Caco-2 (cell line): Measurements from ENCODE around the gene ECM2. TPM values are rescaled to one million over a fixed set of nuclear protein-coding genes. Genes with fewer than 3 reads are reported as not detected.

ENCODE experiments used
- BruUV-seq: library from RNA; stranded (reverse); fragments of 400-500 nt; replicated peaks from 2 replicates; lab custom pipeline; 2021; lab: Mats Ljungman, UMichigan
- CTCF ChIA-PET: fragments of 300-600 bp; sonication (Branson Sonifier 250); formaldehyde crosslinking; loops from one replicate; lab custom pipeline; 2022; ENCODE audit warnings: antibody characterized with exemption; lab: Charles Lee
- POLR2A ChIA-PET: fragments of 300-600 bp; sonication (Branson Sonifier 250); formaldehyde crosslinking; loops from one replicate; lab custom pipeline; 2022; ENCODE audit warnings: antibody characterized with exemption; lab: Charles Lee
- DNase-seq, 2 experiments: peaks; one replicate each; pipeline versions ENCODE4 v3.0.0 to v3.0.0-alpha.2; 2020 to 2022
- H3K27me3 ChIP-seq: replicated peaks from 2 replicates; pipeline ENCODE4 v1.6.0; 2011; ENCODE audit warnings: low read length; ENCODE audit not compliant: control insufficient read depth, insufficient read depth
- H3K36me3 ChIP-seq: 2 replicates; pipeline ENCODE4 v1.5.1; 2011; ENCODE audit warnings: low read length; ENCODE audit not compliant: control insufficient read depth, insufficient read depth
- H3K4me1 ChIP-seq: fragments of 250-450 bp; sonication (Bioruptor Pico); 2 replicates; pipeline ENCODE4 v1.5.1; 2020; ENCODE audit warnings: mild to moderate bottlenecking
- H3K4me3 ChIP-seq: 2 replicates; pipeline ENCODE4 v1.5.1; 2011; ENCODE audit warnings: low read depth, mild to moderate bottlenecking, control low read depth, low read length
- H3K9me3 ChIP-seq: fragments of 250-450 bp; sonication (Bioruptor Pico); 2 replicates; pipeline ENCODE4 v1.5.1; 2020; ENCODE audit warnings: mild to moderate bottlenecking, moderate library complexity
- H3K27ac Mint-ChIP-seq: one replicate; pipeline ENCODE4 v1.8.0; 2022; ENCODE audit warnings: mixed read lengths; ENCODE audit not compliant: unreplicated experiment
- H3K27me3 Mint-ChIP-seq: one replicate; pipeline ENCODE4 v1.8.0; 2022; ENCODE audit warnings: mixed read lengths; ENCODE audit not compliant: insufficient read depth, unreplicated experiment
- H3K36me3 Mint-ChIP-seq: one replicate; pipeline ENCODE4 v1.8.0; 2022; ENCODE audit warnings: mild to moderate bottlenecking, mixed read lengths; ENCODE audit not compliant: insufficient read depth, unreplicated experiment
- H3K4me1 Mint-ChIP-seq: one replicate; pipeline ENCODE4 v1.8.0; 2022; ENCODE audit warnings: low read depth, mixed read lengths; ENCODE audit not compliant: unreplicated experiment
- H3K4me3 Mint-ChIP-seq: one replicate; pipeline ENCODE4 v1.8.0; 2022; ENCODE audit warnings: mild to moderate bottlenecking, moderate library complexity, mixed read lengths; ENCODE audit not compliant: unreplicated experiment
- H3K9me3 Mint-ChIP-seq: one replicate; pipeline ENCODE4 v1.8.0; 2022; ENCODE audit warnings: mixed read lengths; ENCODE audit not compliant: unreplicated experiment
- intact Hi-C: fragments of 100-400 bp; cut with micrococcal nuclease; formaldehyde crosslinking; loops from one replicate; pipeline ENCODE4 v1.10.0; 2022; ENCODE audit not compliant: unreplicated experiment
- total RNA-seq: library from RNA; stranded (reverse); gene quantifications from 2 replicates; pipeline ENCODE4 v1.2.3, GENCODE V29; 2022
- TF ChIP-seq, protein P1 (sequence below), 2 experiments: fragments of 200-600 bp in 1 of 2; IDR thresholded peaks; 1 replicate in 1 of 2; 2 replicates in 1 of 2; pipeline versions ENCODE4 v1.5.1 to v1.8.0; 2011 to 2022; ENCODE audit warnings: antibody characterized with exemption in 1 of 2, control low read depth in 1 of 2, inconsistent platforms in 1 of 2, low read depth in 1 of 2, low read length in 1 of 2, mild to moderate bottlenecking in 1 of 2, moderate library complexity in 1 of 2; ENCODE audit not compliant: insufficient read depth in 1 of 2, severe bottlenecking in 1 of 2, unreplicated experiment in 1 of 2

The ECM2 gene
- total RNA-seq, 1 experiment from 2014 or later: not detected

DNA sequence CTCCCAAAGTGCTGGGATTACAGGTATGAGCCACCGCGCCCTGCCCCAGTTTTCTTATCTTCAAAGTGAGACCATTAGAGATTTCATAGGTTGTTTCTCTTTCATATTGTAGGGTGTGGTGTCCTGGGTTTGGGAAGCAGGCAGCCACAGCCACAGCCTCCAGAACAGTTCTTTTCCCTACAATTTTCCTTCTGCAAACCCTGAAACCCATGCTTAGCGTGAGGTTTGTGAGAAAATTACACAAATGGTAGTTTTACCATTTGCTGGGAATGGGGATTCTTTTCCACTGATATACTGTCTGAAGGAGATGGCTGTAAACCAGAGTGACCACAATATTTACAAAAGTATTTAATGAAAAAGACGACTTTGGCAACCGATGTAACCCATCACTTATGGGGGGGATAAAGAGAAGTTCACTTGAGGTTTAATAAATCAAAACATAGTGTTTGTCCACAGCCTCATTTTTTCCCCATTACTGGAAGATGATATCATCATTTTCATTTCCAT lies 26.7 kb upstream of the ECM2 start:
- H3K4me3 ChIP-seq: no peak overlapping the region
- H3K9me3 ChIP-seq: no peaks in the 10 kb centered on the region
- ChIA-PET CTCF (no interaction called here), POLR2A (no interaction called here)
- TF ChIP-seq, protein P1, sequence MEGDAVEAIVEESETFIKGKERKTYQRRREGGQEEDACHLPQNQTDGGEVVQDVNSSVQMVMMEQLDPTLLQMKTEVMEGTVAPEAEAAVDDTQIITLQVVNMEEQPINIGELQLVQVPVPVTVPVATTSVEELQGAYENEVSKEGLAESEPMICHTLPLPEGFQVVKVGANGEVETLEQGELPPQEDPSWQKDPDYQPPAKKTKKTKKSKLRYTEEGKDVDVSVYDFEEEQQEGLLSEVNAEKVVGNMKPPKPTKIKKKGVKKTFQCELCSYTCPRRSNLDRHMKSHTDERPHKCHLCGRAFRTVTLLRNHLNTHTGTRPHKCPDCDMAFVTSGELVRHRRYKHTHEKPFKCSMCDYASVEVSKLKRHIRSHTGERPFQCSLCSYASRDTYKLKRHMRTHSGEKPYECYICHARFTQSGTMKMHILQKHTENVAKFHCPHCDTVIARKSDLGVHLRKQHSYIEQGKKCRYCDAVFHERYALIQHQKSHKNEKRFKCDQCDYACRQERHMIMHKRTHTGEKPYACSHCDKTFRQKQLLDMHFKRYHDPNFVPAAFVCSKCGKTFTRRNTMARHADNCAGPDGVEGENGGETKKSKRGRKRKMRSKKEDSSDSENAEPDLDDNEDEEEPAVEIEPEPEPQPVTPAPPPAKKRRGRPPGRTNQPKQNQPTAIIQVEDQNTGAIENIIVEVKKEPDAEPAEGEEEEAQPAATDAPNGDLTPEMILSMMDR (IDR thresholded peaks at IDR 0.05; ENCODE audit: insufficient read depth in 1 of 2, low read depth in 1 of 2, low read length in 1 of 2, severe bottlenecking in 1 of 2, unreplicated experiment in 1 of 2): no peak
- Mint-ChIP-seq H3K27ac (no peak overlapping the region), H3K9me3 (no peaks in the 10 kb centered on the region), H3K27me3 (no peaks in the 10 kb centered on the region), H3K36me3 (no peaks in the 10 kb centered on the region), H3K4me3 (no peak overlapping the region), H3K4me1 (no peaks in the 10 kb centered on the region)
- H3K27me3 ChIP-seq: no peaks in the 10 kb centered on the region
- DNase-seq: no peak
- intact Hi-C loops: no loop called here
- no TSS peak for BruUV-seq
- H3K4me1 ChIP-seq: no peaks in the 10 kb centered on the region
- H3K36me3 ChIP-seq: no peaks in the 10 kb centered on the region

DNA sequence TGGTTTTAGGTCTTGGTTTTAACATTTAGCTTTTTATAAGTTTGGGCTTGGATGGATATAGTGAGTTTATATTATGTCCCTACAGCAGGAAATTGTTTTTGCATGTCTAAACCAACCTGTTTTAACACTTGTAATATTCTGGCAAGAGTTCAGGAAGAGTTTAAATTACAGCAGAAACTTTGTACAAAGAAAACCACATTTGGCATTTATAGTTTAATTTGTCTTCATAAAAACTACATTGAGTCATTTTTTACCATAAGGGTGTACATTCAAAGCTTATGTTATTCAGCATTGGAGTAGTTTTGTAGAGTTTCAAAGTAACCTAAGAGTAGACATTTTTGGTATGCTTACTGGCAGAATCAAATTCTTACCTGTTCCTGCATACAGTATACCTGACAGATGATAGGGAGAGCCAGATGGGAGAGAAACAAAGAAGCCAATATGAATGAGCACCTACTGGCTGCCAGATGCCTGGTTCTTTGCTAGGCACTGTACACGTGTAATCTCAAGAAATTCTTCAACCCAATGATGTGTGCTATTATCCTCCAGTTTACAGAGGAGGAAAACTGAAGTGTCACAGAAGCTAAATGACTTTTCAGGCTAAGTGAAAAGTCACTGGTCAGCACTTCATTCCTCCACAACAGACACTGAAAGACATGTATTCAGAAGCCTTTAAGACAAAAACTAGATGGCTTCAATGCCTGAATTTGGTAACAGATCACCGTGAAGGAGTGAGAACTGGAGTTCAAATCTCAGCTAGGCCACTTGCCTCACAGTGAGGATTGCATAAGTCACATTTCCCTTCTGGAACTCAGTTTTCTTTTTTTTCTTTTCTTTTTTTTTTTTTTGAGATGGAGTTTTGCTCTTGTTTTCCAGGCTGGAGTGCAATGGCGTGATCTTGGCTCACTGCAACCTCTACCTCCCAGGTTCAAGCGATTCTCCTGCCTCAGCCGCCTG lies 25.9 kb upstream of the ECM2 start:
- H3K4me3 ChIP-seq: no peak overlapping the region
- Mint-ChIP-seq H3K9me3 (no peaks in the 10 kb centered on the region), H3K4me1 (no peaks in the 10 kb centered on the region), H3K27ac (no peak overlapping the region), H3K27me3 (no peaks in the 10 kb centered on the region), H3K4me3 (no peak overlapping the region), H3K36me3 (no peaks in the 10 kb centered on the region)
- intact Hi-C loops: no loop called here
- BruUV-seq: no TSS peak
- TF ChIP-seq, protein P1 (IDR thresholded peaks at IDR 0.05; ENCODE audit: insufficient read depth in 1 of 2, low read depth in 1 of 2, low read length in 1 of 2, severe bottlenecking in 1 of 2, unreplicated experiment in 1 of 2): no peak
- no peaks in the 10 kb centered on the region for H3K36me3 ChIP-seq
- H3K27me3 ChIP-seq: no peaks in the 10 kb centered on the region
- ChIA-PET CTCF (no interaction called here), POLR2A (no interaction called here)
- H3K9me3 ChIP-seq: no peaks in the 10 kb centered on the region
- DNase-seq: no peak
- no peaks in the 10 kb centered on the region for H3K4me1 ChIP-seq

DNA sequence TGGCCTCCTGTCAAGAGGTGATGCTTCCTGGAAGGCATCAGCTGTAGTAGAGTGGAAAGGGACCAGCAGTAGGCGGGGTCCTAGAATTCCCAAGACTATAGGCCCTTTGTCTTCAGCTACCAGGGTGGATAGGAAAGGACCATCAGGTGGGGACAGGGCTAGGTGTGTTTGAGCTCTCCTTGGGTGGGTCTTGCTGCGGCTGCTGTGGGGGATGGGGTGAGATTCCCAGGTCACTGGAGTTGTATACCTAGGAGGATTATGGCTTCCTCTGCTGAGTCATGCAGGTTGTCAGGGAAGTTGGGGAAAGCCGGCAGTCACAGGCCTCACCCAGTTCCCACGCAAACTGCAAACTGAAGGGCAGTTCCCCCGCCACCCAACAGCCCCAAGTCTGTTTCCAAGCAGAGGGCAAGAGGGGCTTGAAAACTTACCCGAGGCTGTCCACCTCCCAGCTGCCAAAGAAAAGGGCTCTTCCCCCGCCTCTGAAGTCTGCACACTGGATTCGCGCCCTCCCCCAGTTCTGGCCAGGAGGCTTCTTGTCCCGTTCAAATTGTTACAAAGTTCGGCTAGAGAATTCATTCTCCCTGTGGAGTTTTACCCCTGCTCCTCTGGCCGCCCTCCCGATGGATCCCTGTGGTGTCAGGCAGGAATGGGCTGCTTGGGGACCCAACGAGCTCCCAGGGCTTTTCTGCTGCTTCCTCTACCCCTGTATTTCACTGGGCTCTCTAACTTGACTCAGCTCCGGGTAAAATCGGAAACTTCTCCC lies 23.0 kb upstream of the ECM2 start:
- Mint-ChIP-seq H3K27ac (no peak overlapping the region), H3K4me3 (no peak overlapping the region), H3K4me1 (no peaks in the 10 kb centered on the region), H3K36me3 (no peaks in the 10 kb centered on the region), H3K27me3 (no peaks in the 10 kb centered on the region), H3K9me3 (no peaks in the 10 kb centered on the region)
- Histone ChIP-seq H3K27me3 (no peaks in the 10 kb centered on the region), H3K9me3 (no peaks in the 10 kb centered on the region), H3K4me3 (no peak overlapping the region), H3K4me1 (no peaks in the 10 kb centered on the region), H3K36me3 (no peaks in the 10 kb centered on the region)
- ChIA-PET CTCF (no interaction called here), POLR2A (no interaction called here)
- DNase-seq: no peak
- intact Hi-C loops: no loop called here
- TF ChIP-seq, protein P1 (IDR thresholded peaks at IDR 0.05; ENCODE audit: insufficient read depth in 1 of 2, low read depth in 1 of 2, low read length in 1 of 2, severe bottlenecking in 1 of 2, unreplicated experiment in 1 of 2): no peak
- no TSS peak for BruUV-seq
